Osteocyte (in vitro differentiated cells): Measurements from ENCODE around the gene SPAG16. TPM values are rescaled to one million over a fixed set of nuclear protein-coding genes. Genes with fewer than 3 reads are reported as not detected.

Experiments
- DNase-seq: peaks from one replicate; pipeline ENCODE4 v3.0.0; 2021; ENCODE audit warnings: mixed read lengths; ENCODE audit not compliant: unreplicated experiment; ENCODE audit errors: extremely low spot score
- H3K27ac Mint-ChIP-seq: one replicate; pipeline ENCODE4 v1.8.0; 2021; ENCODE audit warnings: mild to moderate bottlenecking, mixed read lengths; ENCODE audit not compliant: unreplicated experiment
- H3K27me3 Mint-ChIP-seq: one replicate; pipeline ENCODE4 v1.8.0; 2021; ENCODE audit warnings: mixed read lengths; ENCODE audit not compliant: unreplicated experiment
- H3K36me3 Mint-ChIP-seq: one replicate; pipeline ENCODE4 v1.8.0; 2021; ENCODE audit warnings: mixed read lengths; ENCODE audit not compliant: unreplicated experiment
- H3K4me1 Mint-ChIP-seq: one replicate; pipeline ENCODE4 v1.8.0; 2021; ENCODE audit warnings: mixed read lengths; ENCODE audit not compliant: unreplicated experiment
- H3K4me3 Mint-ChIP-seq: one replicate; pipeline ENCODE4 v1.8.0; 2021; ENCODE audit warnings: mild to moderate bottlenecking, moderate library complexity, mixed read lengths; ENCODE audit not compliant: unreplicated experiment
- H3K9me3 Mint-ChIP-seq: one replicate; pipeline ENCODE4 v1.8.0; 2021; ENCODE audit warnings: mixed read lengths; ENCODE audit not compliant: unreplicated experiment
- CTCF ChIP-seq: fragments of 200-600 bp; sonication (generic); IDR thresholded peaks from 2 replicates; pipeline ENCODE4 v1.5.0; 2021; ENCODE audit warnings: antibody characterized with exemption, mild to moderate bottlenecking, moderate library complexity
- total RNA-seq: library from RNA; stranded (reverse); gene quantifications from 2 replicates; pipeline ENCODE4 v1.2.1, GENCODE V29; 2021

Gene SPAG16
- total RNA-seq, 1 donor from 2014 or later, result 20.7 TPM

DNA sequence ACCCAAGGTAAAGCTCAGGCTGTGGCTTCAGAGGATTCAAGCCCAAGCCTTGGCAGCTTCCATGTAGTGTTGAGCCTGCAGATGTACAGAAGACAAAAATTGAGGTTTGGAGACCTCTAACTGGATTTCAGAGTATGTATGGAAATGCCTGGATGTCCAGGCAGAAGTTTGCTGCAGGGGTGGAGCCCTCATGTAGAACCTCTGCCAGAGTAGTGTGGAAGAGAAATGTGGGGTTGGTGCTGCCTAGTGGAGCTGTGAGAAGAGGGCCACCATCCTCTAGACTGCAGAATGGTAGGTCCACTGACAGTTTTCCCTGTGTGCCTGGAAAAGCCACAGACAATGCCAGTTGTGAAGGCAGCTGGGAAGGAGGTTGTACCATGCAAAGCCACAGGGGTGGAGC, 239.9 kb downstream of the SPAG16 start:
- Mint-ChIP-seq H3K4me1 (no peaks in the 10 kb centered on the region), H3K36me3 (no peaks in the 10 kb centered on the region), H3K27me3 (peaks cover 13% of the 10 kb centered on the region), H3K27ac (no peak overlapping the region), H3K9me3 (peaks cover 7% of the 10 kb centered on the region), H3K4me3 (no peak overlapping the region)
- no peak for DNase-seq
- TF ChIP-seq CTCF, result no peak

DNA sequence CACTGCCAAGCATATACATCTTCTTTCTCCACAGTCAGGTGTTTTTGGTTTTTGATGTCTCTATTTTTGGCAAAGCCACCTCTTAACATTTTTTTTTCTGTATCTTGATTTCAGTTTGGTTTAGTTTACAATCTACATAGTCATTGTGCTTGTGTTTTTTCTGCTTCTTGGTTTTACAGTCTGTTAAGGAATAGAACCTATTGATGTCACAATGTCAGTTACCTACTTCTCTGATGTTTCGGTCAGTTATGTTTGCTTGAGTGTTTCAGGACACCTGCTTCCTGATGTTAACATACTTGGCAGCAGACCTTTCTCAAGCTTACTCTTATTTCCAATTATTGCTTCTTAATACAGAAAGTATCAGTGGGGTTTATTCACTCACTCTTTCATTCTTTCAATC, 253.3 kb downstream of the SPAG16 start:
- Mint-ChIP-seq H3K27me3 (peaks cover 6% of the 10 kb centered on the region), H3K4me3 (no peak overlapping the region), H3K36me3 (no peaks in the 10 kb centered on the region), H3K9me3 (no peaks in the 10 kb centered on the region), H3K27ac (no peak overlapping the region), H3K4me1 (no peaks in the 10 kb centered on the region)
- no peak for DNase-seq
- no peak for TF ChIP-seq CTCF

- Mint-ChIP-seq H3K27ac (no peak overlapping the region), H3K27me3 (peaks cover 6% of the 10 kb centered on the region), H3K4me1 (no peaks in the 10 kb centered on the region), H3K36me3 (no peaks in the 10 kb centered on the region), H3K9me3 (no peaks in the 10 kb centered on the region), H3K4me3 (no peak overlapping the region)
- no peak for TF ChIP-seq CTCF
- DNase-seq, result no peak
Measured at GRCh38 chr2:213544940-213545339, 260.7 kb downstream of the SPAG16 start.

DNA sequence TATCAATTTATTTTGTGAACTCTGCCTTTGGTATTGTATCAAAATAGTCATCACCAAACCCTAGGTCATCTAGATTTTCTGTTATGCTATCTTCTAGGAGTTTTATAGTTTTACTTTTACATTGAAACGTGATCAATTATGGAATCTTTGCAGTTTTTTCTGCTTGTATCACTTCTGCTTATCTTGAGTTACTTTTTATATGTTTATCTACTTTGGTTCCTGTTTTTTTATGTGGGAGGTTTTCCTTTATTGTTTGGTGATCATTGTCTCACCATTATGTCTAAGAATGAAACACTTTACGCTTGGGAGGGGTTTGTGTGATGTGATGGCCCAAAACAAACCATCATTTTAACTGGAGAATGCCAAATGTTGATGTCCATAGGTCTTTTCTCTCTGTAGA, 261.2 kb downstream of the SPAG16 start:
- peaks cover 6% of the 10 kb centered on the region for H3K27me3 Mint-ChIP-seq
- no peaks in the 10 kb centered on the region for H3K4me1 Mint-ChIP-seq
- H3K9me3 Mint-ChIP-seq, result no peaks in the 10 kb centered on the region
- H3K4me3 Mint-ChIP-seq, result no peak overlapping the region
- H3K27ac Mint-ChIP-seq, result no peak overlapping the region
- no peaks in the 10 kb centered on the region for H3K36me3 Mint-ChIP-seq
- no peak for TF ChIP-seq CTCF
- no peak for DNase-seq

DNA sequence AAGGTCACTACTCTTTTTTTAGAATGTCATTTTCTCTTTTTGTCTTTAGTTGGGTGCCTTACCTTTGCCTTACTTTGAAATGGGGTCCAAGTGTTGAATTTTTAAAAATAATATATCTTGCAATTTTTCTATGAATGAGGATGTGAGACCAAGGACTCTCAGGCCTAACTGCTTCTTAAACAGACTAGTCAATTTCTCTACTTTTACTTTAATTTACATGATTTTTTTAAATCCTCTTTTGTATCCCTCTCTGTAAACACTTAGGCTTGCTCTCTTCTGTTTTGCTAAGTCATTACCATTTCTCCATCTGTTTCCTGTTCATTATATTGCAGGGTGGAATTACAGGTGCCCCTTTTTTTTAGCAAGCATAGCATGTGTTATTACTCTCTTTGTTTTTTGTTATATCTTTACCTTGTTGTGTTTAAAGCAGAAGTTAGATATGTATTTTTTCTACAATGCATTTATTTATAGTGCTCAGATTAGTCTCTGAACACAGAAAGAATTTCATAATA, 261.8 kb downstream of the SPAG16 start:
- no peak overlapping the region for H3K27ac Mint-ChIP-seq
- H3K36me3 Mint-ChIP-seq, result no peaks in the 10 kb centered on the region
- H3K4me1 Mint-ChIP-seq, result no peaks in the 10 kb centered on the region
- no peaks in the 10 kb centered on the region for H3K9me3 Mint-ChIP-seq
- H3K4me3 Mint-ChIP-seq, result no peak overlapping the region
- H3K27me3 Mint-ChIP-seq, result peaks cover 6% of the 10 kb centered on the region
- DNase-seq, result no peak
- no peak for TF ChIP-seq CTCF
